Raji (cell line): ENCODE results near the gene NTMT2.

Experiments
- POLR2A ChIP-seq: IDR thresholded peaks from 2 replicates; pipeline ENCODE4 v1.6.1; 2011; ENCODE audit warnings: low read depth, low read length, control low read depth; ENCODE audit not compliant: insufficient read depth

Gene NTMT2

GRCh38 chr1:170217517-170218256, 71.9 kb downstream of the NTMT2 start:
- no peak for TF ChIP-seq POLR2A

DNA sequence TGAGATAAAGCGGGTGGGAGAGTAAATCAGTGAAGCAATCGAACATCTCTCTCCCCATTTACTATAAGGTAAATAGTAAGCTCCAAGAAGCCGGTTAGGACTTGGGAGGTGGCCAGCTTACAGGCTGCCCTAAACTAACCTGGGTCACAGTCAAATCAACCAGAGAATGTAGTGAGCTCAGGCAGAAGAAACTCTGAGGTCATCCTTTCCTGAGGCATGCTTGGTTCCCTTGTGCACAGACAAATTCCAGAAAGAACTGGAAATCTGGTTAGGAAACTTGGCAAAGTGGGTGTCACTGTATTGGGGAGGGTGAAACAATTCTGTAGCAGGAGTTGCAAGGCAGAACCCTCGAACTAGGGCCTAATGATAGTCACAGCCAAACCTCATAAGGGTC, 72.5 kb downstream of the NTMT2 start:
- TF ChIP-seq POLR2A = no peak
